GM19240 (cell line): ENCODE data around the gene RBM17.
"Not testable (repeated sequence)": the region's sequence is repeated elsewhere in the genome, so short reads cannot be mapped to it uniquely, and the experiment has no call there.

Experiments used
- DNase-seq: peaks from one replicate; pipeline ENCODE4 v3.0.0; 2011; ENCODE audit warnings: low spot score; ENCODE audit not compliant: insufficient read length

RBM17 gene

GRCh38 chr10:6108631-6109443 is 20.0 kb downstream of the RBM17 start:
- no peak for DNase-seq

- DNase-seq, result no peak
Measured at GRCh38 chr10:6109444-6109775, 20.6 kb downstream of the RBM17 start.

- no peak for DNase-seq
Measured at GRCh38 chr10:6110136-6110535, 21.3 kb downstream of the RBM17 start.

GRCh38 chr10:6112893-6113292 is 24.1 kb downstream of the RBM17 start:
- DNase-seq, result no peak

- DNase-seq, result no peak
Measured at GRCh38 chr10:6114299-6114698, 25.5 kb downstream of the RBM17 start.

- DNase-seq, result no peak
Measured at GRCh38 chr10:6114805-6115341, 26.0 kb downstream of the RBM17 start.

GRCh38 chr10:6115411-6115810 is 26.6 kb downstream of the RBM17 start:
- DNase-seq, result no peak

- DNase-seq, result no peak
Measured at GRCh38 chr10:6115824-6116350, 27.1 kb downstream of the RBM17 start.

- DNase-seq, result no peak
Measured at GRCh38 chr10:6116806-6117205, 28.0 kb downstream of the RBM17 start.

GRCh38 chr10:6117711-6118110 is 28.9 kb downstream of the RBM17 start:
- DNase-seq, result no peak

GRCh38 chr10:6119423-6119822 is 30.6 kb downstream of the RBM17 start:
- DNase-seq, result no peak

GRCh38 chr10:6119962-6120361 is 31.1 kb downstream of the RBM17 start:
- no peak for DNase-seq

- DNase-seq, result no peak
Measured at GRCh38 chr10:6120691-6121090, 31.9 kb downstream of the RBM17 start.

GRCh38 chr10:6121146-6121545 is 32.3 kb downstream of the RBM17 start:
- DNase-seq, result no peak

- DNase-seq, result no peak
Measured at GRCh38 chr10:6123532-6123931, 34.7 kb downstream of the RBM17 start.

GRCh38 chr10:6124666-6125065 is 35.8 kb downstream of the RBM17 start:
- DNase-seq, result no peak

- not testable (repeated sequence) for DNase-seq
Measured at GRCh38 chr10:6127461-6127860, 38.6 kb downstream of the RBM17 start.

GRCh38 chr10:6128087-6128486 is 39.3 kb downstream of the RBM17 start:
- DNase-seq, result no peak

GRCh38 chr10:6128591-6129251 is 39.9 kb downstream of the RBM17 start:
- no peak for DNase-seq

- DNase-seq, result no peak
Measured at GRCh38 chr10:6130848-6131470, 42.1 kb downstream of the RBM17 start.

- DNase-seq, result no peak
Measured at GRCh38 chr10:6133331-6134098, 44.7 kb downstream of the RBM17 start.
